ENCODE measurements around the gene TXNDC8. TPM values are rescaled to one million over a fixed set of nuclear protein-coding genes. Genes with fewer than 3 reads are reported as not detected.
"Not testable (repeated sequence)": the region's sequence is repeated elsewhere in the genome, so short reads cannot be mapped to it uniquely, and the experiment has no call there.

The TXNDC8 gene
- total and polyA plus RNA-seq, 2 experiments from 2014 or later = not detected

DNA sequence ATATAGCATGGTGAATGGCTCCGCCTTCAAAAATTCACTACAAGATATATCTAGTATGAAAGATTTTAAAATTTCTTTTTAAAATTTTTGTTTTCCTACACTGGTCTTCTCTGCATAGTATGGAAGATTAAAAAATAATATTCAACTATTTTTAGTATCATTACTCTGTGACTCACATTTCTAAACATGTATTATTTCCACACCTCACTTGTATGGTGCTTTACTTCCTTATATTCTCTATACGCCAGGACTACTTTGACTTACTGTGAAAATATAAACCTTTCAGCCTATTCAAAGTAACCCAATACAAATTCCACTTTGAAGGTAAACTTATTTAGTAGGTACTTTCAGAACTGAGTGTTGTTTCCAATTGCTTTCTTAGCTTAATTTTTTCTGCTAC lies 26.8 kb upstream of the TXNDC8 start:
- Histone ChIP-seq H3K4me1 (ENCODE audit: low read depth) (no peaks in the 10 kb centered on the region), H3K4me3 (no peak overlapping the region), H3K9me3 (ENCODE audit: low read depth) (no peaks in the 10 kb centered on the region), H3K36me3 (no peaks in the 10 kb centered on the region), H3K27ac (no peak overlapping the region), H3K27me3 (peaks cover 4% of the 10 kb centered on the region)
- no peak for DNase-seq (ENCODE audit: low read depth in 1 of 2, low spot score in 1 of 2)
- TF ChIP-seq, protein P1, sequence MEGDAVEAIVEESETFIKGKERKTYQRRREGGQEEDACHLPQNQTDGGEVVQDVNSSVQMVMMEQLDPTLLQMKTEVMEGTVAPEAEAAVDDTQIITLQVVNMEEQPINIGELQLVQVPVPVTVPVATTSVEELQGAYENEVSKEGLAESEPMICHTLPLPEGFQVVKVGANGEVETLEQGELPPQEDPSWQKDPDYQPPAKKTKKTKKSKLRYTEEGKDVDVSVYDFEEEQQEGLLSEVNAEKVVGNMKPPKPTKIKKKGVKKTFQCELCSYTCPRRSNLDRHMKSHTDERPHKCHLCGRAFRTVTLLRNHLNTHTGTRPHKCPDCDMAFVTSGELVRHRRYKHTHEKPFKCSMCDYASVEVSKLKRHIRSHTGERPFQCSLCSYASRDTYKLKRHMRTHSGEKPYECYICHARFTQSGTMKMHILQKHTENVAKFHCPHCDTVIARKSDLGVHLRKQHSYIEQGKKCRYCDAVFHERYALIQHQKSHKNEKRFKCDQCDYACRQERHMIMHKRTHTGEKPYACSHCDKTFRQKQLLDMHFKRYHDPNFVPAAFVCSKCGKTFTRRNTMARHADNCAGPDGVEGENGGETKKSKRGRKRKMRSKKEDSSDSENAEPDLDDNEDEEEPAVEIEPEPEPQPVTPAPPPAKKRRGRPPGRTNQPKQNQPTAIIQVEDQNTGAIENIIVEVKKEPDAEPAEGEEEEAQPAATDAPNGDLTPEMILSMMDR (IDR thresholded peaks at IDR 0.05; ENCODE audit: low read depth, low read length) = no peak

DNA sequence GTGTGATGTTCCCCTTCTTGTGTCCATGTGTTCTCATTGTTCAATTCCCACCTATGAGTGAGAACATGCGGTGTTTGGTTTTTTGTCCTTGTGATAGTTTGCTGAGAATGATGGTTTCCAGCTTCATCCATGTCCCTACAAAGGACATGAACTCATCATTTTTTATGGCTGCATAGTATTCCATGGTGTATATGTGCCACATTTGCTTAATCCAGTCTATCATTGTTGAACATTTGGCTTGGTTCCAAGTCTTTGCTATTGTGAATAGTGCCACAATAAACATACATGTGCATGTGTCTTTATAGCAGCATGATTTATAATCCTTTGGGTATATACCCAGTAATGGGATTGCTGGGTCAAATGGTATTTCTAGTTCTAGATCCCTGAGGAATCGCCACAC lies 21.3 kb upstream of the TXNDC8 start:
- not testable (repeated sequence) for H3K27ac ChIP-seq; DNase-seq (ENCODE audit: low read depth in 1 of 2, low spot score in 1 of 2); H3K4me3 ChIP-seq; H3K4me1 ChIP-seq (ENCODE audit: low read depth); H3K27me3 ChIP-seq; H3K36me3 ChIP-seq; H3K9me3 ChIP-seq (ENCODE audit: low read depth)

DNA sequence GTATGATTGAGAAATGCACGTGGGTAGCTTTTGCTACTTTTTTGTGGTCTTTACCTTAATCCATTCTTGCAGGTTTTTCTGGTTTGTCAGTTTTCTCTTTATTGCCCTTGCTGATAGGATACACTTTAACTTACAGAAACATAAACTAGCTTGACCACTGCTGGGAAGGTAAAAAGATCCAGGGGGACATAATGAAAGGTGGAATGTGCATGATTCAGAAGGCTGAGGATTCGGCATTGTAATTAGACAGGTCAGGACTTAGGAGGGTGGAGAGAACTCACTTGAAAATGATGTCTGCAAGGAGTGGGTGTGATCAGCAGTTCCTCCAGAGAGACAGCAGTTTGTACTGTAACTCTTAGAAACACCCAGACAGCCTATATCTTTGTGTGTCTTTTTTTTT lies 19.8 kb upstream of the TXNDC8 start:
- Histone ChIP-seq H3K9me3 (ENCODE audit: low read depth) (no peaks in the 10 kb centered on the region), H3K36me3 (no peaks in the 10 kb centered on the region), H3K4me3 (no peak overlapping the region), H3K4me1 (ENCODE audit: low read depth) (no peaks in the 10 kb centered on the region), H3K27me3 (no peaks in the 10 kb centered on the region), H3K27ac (no peak overlapping the region)
- TF ChIP-seq, protein P1 (IDR thresholded peaks at IDR 0.05; ENCODE audit: low read depth, low read length) = no peak
- no peak for DNase-seq (ENCODE audit: low read depth in 1 of 2, low spot score in 1 of 2)

DNA sequence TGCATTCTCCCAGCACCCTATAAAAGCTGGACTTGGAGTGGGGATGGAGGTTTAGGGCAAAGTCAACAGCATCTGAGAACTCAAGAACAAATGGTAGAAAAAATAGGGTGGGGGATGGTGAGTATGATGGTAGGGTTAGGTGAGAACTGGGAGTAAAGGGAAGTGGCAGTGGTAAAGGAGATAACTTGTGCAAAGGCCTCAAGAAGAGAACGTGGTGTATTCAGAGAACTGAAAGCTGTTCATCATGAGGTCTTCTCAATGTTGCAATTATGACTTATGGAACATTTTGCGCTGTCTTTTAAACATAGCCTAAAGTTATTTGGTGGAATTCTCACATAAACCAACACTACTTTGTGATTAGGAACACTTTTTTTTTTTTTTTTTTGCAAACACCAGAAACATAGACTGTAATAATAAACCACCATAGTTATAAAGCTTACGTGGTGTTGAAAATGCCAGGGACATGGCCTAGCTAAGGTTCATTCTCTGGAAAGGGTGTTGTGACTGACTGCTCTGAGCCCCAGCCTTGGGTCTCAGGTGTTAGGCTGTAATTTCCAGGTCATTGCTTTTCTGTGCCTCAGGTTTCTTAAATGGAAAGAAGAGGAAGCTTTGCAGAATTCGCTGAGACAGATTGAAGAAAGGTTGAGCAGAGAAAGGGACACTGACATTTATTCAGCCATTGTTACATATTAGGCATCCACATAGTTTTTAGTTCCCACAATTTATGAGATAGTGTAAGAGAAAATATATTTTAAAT lies 19.2 kb upstream of the TXNDC8 start:
- H3K9me3 ChIP-seq (ENCODE audit: low read depth) = no peaks in the 10 kb centered on the region
- H3K4me3 ChIP-seq = no peak overlapping the region
- no peaks in the 10 kb centered on the region for H3K36me3 ChIP-seq
- DNase-seq (ENCODE audit: low read depth in 1 of 2, low spot score in 1 of 2) = no peak
- H3K4me1 ChIP-seq (ENCODE audit: low read depth) = no peaks in the 10 kb centered on the region
- H3K27me3 ChIP-seq = no peaks in the 10 kb centered on the region
- TF ChIP-seq, protein P1 (IDR thresholded peaks at IDR 0.05; ENCODE audit: low read depth, low read length) = no peak
- H3K27ac ChIP-seq = no peak overlapping the region

DNA sequence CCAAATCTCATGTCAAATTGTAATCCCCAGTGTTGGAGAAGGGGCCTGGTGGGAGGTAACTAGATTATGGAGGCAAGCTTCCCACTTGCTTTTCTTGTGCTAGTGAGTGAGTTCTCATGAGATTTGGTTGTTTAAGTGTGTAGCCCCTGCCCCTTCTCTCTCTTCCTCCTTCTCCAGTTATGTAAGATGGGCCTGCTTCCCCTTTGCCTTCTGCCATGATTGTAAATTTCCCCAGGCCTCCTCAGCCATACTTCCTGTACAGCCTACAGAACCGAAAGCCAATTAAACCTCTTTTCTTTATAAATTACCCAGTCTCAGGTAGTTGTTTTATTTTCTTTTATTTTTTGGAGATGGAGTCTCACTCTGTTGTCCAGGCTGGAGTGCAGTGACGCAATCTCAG lies 18.2 kb upstream of the TXNDC8 start:
- no peaks in the 10 kb centered on the region for H3K27me3 ChIP-seq
- no peaks in the 10 kb centered on the region for H3K4me1 ChIP-seq (ENCODE audit: low read depth)
- TF ChIP-seq, protein P1 (IDR thresholded peaks at IDR 0.05; ENCODE audit: low read depth, low read length) = no peak
- DNase-seq (ENCODE audit: low read depth in 1 of 2, low spot score in 1 of 2) = no peak
- H3K36me3 ChIP-seq = no peaks in the 10 kb centered on the region
- no peaks in the 10 kb centered on the region for H3K9me3 ChIP-seq (ENCODE audit: low read depth)
- H3K4me3 ChIP-seq = no peak overlapping the region
- no peak overlapping the region for H3K27ac ChIP-seq

DNA sequence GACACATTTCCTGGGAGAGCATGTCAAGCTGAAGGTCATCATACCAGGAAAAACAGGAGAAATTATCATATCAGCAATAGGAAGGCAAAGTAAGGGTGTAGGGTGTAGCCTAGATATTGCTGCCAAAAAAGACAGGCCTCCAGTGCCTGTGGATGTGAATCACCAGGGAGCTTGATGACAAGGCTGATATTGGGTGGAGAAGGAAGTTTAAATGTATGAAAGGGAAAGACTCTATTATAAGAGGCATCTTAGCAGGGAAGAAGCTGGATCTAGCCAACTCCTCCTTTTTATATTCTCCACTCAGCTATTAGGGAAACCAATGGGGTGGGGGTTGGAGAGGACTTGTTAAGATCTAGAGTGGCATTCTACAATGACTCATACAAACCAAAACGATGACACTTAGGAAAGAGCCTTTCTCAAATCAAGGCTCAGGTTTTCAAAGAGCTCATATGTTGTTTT lies 13.4 kb upstream of the TXNDC8 start:
- TF ChIP-seq, protein P1 (IDR thresholded peaks at IDR 0.05; ENCODE audit: low read depth, low read length) = no peak
- DNase-seq (ENCODE audit: low read depth in 1 of 2, low spot score in 1 of 2) = peak in 1 of 2 donors; percentile 62
- Histone ChIP-seq H3K27me3 (peaks cover 5% of the 10 kb centered on the region), H3K36me3 (no peaks in the 10 kb centered on the region), H3K27ac (no peak overlapping the region), H3K4me3 (no peak overlapping the region), H3K4me1 (ENCODE audit: low read depth) (no peaks in the 10 kb centered on the region), H3K9me3 (ENCODE audit: low read depth) (no peaks in the 10 kb centered on the region)

Data from cardiac muscle cell (in vitro differentiated cells and primary cell).